ENCODE measurements around the gene GDPD3.
"Not testable (repeated sequence)": the region's sequence is repeated elsewhere in the genome, so short reads cannot be mapped to it uniquely, and the experiment has no call there.

GDPD3 gene

DNA sequence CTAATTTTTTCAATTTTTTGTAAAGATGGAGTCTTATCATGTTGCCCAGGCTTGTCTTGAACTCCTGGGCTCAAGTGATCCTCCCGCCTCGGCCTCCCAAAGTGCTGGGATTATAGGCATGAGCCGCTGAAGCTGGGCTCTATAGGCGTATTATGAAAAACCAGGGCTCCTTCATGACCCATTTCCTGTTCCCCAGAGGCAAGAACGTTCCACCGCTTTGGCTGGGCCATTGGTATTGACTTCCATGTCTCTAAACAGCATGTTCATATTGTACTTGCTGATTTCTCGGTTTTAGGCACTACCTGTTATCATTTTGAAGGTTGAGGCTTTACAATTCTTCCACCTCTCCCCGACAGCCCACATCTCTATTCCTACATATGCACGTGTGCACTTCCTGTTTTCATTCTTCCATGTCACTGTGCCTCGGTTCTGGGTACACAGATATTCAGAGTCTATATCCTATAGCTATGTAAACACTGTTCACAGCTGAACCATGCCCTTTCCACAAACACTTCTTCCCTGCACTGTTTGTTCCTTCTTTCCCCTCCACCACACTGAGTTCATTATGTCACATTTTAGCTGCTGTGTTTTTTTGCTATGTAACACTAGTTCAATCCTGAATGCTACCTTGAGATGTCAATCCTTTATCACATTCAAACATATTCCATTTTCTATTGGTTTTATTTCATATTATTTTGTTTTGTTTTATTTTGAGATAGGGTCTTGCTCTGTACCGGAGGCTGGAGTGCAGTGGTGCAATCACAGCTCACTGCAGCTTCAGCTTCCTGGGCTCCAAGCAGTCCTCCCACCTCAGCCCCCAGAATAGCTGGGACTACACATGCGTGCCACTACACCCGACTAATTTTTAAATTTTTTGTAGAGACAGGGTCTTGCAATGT is 26.5 kb upstream of the GDPD3 start:
- H3K27me3 Mint-ChIP-seq, result peaks cover 4% of the 10 kb centered on the region
- H3K9me3 Mint-ChIP-seq, result no peaks in the 10 kb centered on the region
- H3K4me1 Mint-ChIP-seq, result peaks cover 25% of the 10 kb centered on the region
- CTCF ChIA-PET, result interaction anchor here (1.2 to 2.3 kb wide), 5 partner anchors 25 to 270 kb away, joined by 3 to 8 read pairs (median 4); partner anchors contain the start of gene TBX6
- no peaks in the 10 kb centered on the region for H3K36me3 Mint-ChIP-seq
- H3K4me3 Mint-ChIP-seq, result no peak overlapping the region
- H3K27ac Mint-ChIP-seq, result peak overlapping the region; percentile 73
- peak; percentile 32 for DNase-seq

DNA sequence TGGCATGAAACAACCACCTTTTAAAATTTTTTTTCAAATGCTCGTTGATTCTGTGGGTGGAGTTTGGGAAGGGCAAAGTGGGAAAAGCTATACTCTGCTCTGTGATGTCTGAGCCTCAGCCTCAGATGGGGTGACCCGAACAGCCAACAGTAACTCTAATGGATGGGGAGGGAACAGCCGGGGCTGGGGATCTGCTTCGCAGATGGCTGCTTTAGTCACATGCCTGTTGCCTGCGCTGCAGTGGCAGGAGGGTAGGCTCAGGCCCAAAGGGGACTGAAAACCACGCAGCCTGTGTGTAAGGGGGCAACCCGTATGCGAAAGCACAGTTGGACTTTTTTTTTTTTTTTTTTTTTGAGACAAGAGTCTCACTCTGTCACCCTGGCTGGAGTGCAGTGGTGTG is 24.6 kb upstream of the GDPD3 start:
- H3K36me3 Mint-ChIP-seq, result no peaks in the 10 kb centered on the region
- CTCF ChIA-PET, result no interaction called here

DNA sequence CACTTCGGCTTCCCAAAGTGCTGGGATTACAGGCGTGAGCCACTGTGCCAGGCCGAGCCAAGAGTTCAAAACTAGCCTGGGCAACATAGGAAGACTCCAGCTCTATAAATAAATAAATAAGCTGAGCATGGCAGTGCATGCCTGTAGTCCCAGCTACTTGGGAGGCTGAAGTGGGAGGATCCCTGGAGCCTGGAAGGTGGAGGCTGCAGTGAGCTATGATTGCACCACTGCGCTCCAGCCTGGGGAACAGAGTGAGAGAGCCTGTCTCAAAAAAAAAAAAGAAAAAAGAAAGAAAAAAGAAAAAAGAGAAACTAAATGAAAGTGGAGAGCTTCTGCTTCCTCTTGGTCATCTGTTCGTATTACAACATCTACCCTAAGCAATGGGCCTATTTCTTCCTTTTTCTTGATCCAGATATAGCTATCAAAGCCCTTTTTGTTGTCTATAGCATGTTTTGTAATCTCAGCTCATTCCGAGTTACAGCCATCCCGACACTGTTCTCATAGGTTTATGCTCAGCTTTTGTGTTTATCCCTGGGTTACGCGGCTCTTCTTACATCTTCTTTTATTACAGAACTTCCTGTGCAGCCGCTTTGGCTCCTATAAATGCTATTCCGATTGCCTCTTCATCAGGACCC is 23.8 kb upstream of the GDPD3 start:
- Mint-ChIP-seq H3K36me3 (no peaks in the 10 kb centered on the region), H3K9me3 (peaks cover 1% of the 10 kb centered on the region), H3K27ac (no peak overlapping the region), H3K4me1 (peaks cover 19% of the 10 kb centered on the region), H3K4me3 (no peak overlapping the region), H3K27me3 (peaks cover 4% of the 10 kb centered on the region)
- CTCF ChIA-PET, result no interaction called here
- no peak for DNase-seq

More for the DNA sequence above, 24.6 kb upstream of the GDPD3 start:
- H3K27ac Mint-ChIP-seq, result no peak overlapping the region
- peaks cover 19% of the 10 kb centered on the region for H3K4me1 Mint-ChIP-seq
- no peak for DNase-seq
- no peak overlapping the region for H3K4me3 Mint-ChIP-seq
- peaks cover under 1% of the 10 kb centered on the region for H3K9me3 Mint-ChIP-seq
- peaks cover 4% of the 10 kb centered on the region for H3K27me3 Mint-ChIP-seq

DNA sequence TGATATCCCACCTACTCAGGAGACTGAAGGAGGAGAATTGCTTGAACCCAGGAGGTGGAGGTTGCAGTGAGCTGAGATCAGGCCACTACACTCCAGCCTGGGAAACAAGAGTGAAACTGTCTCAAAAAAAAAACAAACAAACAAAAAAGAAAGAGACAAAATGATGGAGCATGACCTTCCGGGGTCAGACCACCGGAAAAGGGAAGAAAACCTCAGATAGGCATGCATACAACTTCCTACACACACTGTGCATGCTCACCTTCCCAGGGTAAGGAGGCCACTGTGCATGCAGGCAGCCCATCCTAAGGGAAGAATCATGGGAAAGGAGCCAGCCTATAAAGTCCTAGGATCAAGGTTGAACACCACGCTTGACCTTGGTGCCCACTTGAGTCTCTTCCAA is 19.3 kb upstream of the GDPD3 start:
- Mint-ChIP-seq H3K4me1 (peaks cover 12% of the 10 kb centered on the region), H3K27me3 (peaks cover 7% of the 10 kb centered on the region), H3K36me3 (peaks cover 1% of the 10 kb centered on the region), H3K27ac (no peak overlapping the region), H3K9me3 (peaks cover 1% of the 10 kb centered on the region), H3K4me3 (no peak overlapping the region)
- CTCF ChIA-PET, result interaction anchor here (0.7 kb wide), 1 partner anchor 19 kb away, joined by 3 read pairs; no protein-coding TSS in a partner anchor
- DNase-seq, result no peak

DNA sequence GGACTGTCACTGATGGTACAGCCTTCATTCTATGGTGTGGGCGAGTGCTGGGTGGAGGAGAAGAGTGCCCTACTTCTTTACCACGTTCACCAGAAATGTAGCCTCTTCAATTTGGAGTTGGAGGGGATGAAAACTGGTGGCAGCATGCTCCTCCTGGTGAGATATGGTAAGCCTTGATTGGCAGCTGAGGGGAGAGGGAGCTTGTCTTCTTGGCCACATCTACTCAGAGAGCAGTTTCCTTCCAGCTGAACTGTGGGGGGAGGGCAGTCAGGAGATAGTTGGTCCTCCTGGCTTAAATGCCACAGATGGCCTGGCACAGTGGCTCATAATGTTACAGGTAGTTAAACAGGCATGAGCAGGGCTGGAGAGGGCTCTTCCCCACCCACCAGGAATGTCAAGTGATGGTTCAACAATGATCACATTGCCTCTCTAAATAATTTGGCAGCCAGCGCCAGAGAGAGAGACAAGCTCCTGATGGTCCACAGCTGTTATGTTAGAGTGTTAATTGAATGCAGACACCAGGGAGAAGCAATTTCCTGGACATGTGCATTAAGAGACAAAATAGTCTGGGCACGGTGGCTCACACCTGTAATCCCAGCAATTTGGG is 18.6 kb upstream of the GDPD3 start:
- H3K4me3 Mint-ChIP-seq, result no peak overlapping the region
- H3K9me3 Mint-ChIP-seq, result peaks cover 1% of the 10 kb centered on the region
- CTCF ChIA-PET, result no interaction called here
- peaks cover 7% of the 10 kb centered on the region for H3K27me3 Mint-ChIP-seq
- DNase-seq, result no peak
- peaks cover 1% of the 10 kb centered on the region for H3K36me3 Mint-ChIP-seq
- H3K4me1 Mint-ChIP-seq, result peaks cover 12% of the 10 kb centered on the region
- peak overlapping the region; percentile 58 for H3K27ac Mint-ChIP-seq

DNA sequence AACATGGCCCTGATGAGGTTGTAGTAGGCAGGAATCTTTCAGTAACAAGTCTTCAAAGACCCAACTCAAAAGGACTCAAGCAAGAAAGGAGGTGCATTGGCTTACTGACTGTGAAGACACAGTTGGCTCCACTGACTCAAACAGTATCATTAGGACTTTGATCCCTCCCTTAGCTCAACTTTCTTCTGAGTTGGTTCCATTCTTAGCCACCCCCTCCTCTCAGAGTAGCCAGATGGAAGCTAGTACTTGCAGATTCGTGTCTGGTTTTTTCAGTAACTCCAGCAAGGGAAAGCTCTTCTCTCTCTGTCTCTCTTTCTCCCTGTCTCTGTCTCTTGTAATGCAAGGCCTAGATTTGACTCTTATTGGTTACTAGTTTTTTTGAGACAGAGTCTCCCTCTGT is 14.7 kb upstream of the GDPD3 start:
- Mint-ChIP-seq H3K9me3 (peaks cover 1% of the 10 kb centered on the region), H3K27me3 (peaks cover 6% of the 10 kb centered on the region), H3K36me3 (peaks cover 1% of the 10 kb centered on the region), H3K4me1 (peaks cover 14% of the 10 kb centered on the region), H3K4me3 (no peak overlapping the region), H3K27ac (no peak overlapping the region)
- CTCF ChIA-PET, result interaction anchor here (1.6 kb wide), 1 partner anchor 15 kb away, joined by 4 read pairs; no protein-coding TSS in a partner anchor
- DNase-seq, result no peak

DNA sequence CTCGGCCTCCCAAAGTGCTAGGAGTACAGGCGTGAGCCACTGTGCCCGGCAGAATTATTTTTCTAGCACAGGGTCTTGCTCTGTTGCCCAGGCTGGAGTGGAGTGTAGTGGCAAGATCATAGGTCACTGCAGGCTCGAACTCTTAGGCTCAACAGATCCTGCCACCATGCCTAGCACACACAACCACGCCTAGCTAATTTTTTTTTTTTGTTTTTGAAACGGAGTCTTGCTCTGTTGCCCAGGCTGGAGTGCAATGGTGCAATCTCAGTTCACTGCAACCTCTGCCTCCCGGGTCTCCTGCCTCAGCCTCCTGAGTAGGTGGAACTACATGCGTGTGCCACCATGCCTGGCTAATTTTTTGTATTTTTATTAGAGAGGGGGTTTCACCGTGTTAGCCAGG is 12.4 kb upstream of the GDPD3 start:
- Mint-ChIP-seq H3K4me1 (peaks cover 24% of the 10 kb centered on the region), H3K36me3 (peaks cover 10% of the 10 kb centered on the region)
- H3K9me3 Mint-ChIP-seq, H3K27me3 Mint-ChIP-seq, DNase-seq, H3K27ac Mint-ChIP-seq, H3K4me3 Mint-ChIP-seq, CTCF ChIA-PET: not testable (repeated sequence)

DNA sequence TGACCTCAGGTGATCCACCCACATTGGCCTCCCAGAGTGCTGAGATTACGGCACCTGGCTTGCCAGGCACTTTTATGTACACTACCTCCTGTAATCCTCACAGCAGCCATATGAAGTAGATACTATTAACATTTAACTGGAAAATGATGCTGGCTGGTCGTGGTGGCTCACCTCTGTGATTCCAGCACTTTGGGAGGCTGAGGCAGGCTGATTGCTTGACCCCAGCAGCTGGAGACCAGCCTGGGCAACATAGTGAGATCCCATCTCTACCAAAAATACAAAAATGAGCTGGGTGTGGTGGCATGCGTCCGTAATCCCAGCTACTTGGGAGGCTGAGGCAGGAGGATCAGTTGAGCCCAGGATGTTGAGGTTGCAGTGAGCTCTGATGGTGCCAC is 11.6 kb upstream of the GDPD3 start:
- peaks cover 15% of the 10 kb centered on the region for H3K36me3 Mint-ChIP-seq
- no peak for DNase-seq
- H3K4me1 Mint-ChIP-seq, result peaks cover 28% of the 10 kb centered on the region
- H3K9me3 Mint-ChIP-seq, result no peaks in the 10 kb centered on the region
- H3K4me3 Mint-ChIP-seq, result no peak overlapping the region
- H3K27ac Mint-ChIP-seq, result no peak overlapping the region
- peaks cover 3% of the 10 kb centered on the region for H3K27me3 Mint-ChIP-seq
- CTCF ChIA-PET, result interaction anchor here (1.9 kb wide), 1 partner anchor 13 kb away, joined by 4 read pairs; no protein-coding TSS in a partner anchor

DNA sequence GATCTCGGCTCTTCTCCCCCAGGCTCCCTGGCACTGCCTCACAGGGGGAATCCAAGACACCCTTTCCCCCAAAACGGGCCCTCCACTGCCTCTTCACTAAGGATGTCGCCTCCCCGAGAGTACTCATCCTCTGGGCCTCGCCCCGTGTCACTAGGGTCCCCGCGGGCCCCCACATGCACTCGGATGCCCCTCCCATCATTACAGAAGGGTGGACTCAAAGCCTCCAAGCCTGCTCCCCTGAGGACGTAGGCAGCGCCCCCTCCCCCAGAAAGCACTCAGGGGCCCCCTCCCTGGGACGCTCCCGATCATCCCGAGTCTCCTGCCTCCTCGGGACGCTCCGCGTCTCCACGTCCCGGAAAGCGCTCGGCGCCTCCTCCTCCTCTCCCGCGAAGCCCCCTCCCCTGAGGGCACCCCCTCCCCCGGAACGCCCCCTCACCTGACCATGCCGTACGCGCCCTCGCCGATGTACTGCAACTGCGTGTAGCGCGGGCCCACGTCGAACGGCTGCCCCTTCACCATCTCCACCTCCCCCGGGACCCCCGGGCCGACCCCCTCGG is 9.3 kb upstream of the GDPD3 start:
- peaks cover 27% of the 10 kb centered on the region for H3K36me3 Mint-ChIP-seq
- H3K27me3 Mint-ChIP-seq, result peaks cover 3% of the 10 kb centered on the region
- H3K4me3 Mint-ChIP-seq, result peak overlapping the region; percentile 88
- CTCF ChIA-PET, result no interaction called here
- DNase-seq, result no peak
- peaks cover 36% of the 10 kb centered on the region for H3K4me1 Mint-ChIP-seq
- peak overlapping the region; percentile 85 for H3K27ac Mint-ChIP-seq
- no peaks in the 10 kb centered on the region for H3K9me3 Mint-ChIP-seq

DNA sequence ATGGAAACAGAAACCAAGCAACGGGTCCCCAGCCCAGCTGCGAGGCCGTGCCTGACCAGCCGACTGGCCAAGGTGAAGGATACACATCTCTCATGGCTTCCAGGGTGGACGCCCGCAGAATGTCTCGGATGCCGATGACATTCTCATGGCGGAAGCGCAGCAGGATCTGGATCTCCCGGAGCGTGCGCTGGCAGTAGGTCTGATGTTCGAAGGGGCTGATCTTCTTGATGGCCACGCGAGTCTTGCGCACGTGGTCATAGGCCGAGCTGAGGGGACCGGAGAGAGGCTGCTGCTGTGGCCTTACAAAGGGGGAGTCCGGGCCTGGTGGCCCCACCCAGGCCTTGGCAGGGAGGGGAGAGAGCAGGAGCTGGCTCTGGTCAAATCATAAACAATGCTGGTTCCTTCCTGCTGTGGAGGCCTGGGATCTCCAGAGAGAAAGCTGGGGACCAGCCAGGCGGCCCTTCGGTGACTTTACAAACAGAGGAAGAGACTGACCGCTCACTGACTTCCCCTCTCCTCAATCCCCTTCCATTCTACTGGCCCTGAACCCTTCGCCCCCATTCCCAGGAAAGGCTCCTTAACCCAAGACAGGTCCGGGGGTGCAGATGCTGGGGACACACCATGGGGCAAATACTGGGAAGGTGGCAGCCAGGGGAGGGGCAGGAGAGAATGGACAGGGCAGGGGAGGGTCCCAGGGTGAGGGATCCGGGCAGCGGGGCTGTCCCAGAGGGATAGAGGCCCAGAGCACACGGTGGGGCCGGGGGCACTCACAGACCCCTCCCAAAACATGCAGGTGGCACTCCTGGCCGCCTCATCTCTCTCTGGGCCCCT is 8.6 kb upstream of the GDPD3 start:
- Mint-ChIP-seq H3K4me1 (peaks cover 36% of the 10 kb centered on the region), H3K36me3 (peaks cover 29% of the 10 kb centered on the region)

DNA sequence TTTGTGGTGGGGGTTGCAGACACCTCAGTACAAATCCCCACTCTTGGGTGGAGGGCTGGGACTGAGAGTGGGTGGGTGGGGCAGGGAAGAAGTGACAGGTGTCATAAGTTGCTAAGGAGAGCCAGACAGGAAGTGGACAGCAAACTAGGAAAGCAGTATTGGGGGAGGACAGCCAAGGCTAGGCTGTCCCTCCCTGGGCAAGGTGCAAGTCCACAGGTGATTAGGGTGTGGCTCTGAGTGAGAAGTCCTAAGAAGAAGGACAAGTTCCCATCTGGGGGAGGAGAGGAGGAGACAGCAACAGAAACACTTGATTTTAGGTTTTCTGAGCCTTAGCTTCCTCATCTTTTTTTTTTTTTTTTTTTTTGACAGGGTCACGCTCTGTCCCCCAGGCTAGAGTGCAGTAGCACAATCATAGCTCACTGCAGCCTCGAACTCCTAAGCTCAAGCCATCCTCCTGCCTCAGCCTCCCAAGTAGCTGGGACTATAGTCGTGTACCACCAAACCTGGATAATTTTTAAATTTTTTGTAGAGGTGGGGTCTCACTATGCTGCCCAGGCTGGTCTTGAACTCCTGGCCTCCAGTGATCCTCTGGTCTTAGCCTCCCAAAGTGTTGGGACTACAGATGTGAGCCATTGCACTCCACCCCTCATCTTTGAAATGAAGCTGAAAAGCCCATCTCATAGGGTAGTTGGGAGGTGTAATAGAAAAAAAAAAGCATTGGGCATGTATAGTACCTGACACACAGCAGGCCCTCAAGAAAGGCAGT is 7.2 kb upstream of the GDPD3 start:
- Mint-ChIP-seq H3K4me1 (peaks cover 36% of the 10 kb centered on the region), H3K27me3 (no peaks in the 10 kb centered on the region), H3K27ac (peak overlapping the region; percentile 80), H3K9me3 (no peaks in the 10 kb centered on the region), H3K4me3 (no peak overlapping the region), H3K36me3 (peaks cover 29% of the 10 kb centered on the region)
- CTCF ChIA-PET, result interaction anchor here (2.2 kb wide), 1 partner anchor 9 kb away, joined by 13 read pairs; no protein-coding TSS in a partner anchor
- no peak for DNase-seq

More for the DNA sequence above, 8.6 kb upstream of the GDPD3 start:
- Mint-ChIP-seq H3K9me3 (no peaks in the 10 kb centered on the region), H3K4me3 (peak overlapping the region; percentile 88), H3K27me3 (peaks cover 3% of the 10 kb centered on the region), H3K27ac (peak overlapping the region; percentile 85)
- no peak for DNase-seq
- CTCF ChIA-PET, result interaction anchor here (0.7 to 2.2 kb wide), 2 partner anchors 10 to 29 kb away, joined by 3 to 13 read pairs; no protein-coding TSS in a partner anchor

DNA sequence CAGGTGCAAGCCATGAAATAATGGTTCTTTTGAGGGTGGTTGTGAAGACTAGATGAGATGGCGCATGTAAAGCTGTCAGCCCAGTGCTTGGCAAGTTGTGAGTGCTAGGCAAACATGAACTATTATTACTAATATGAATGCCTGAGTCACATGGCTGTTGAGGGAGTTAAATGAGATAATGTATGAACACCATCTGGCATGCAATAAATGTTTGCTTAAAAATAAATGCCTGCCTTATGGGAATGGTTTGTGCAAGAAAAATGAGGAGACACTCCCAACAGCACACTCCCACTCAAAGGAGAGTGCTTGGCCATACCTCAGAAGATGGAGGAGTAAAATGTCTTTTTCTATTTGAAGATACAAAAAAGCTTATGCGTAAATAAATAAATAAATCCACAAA is 6.1 kb upstream of the GDPD3 start:
- no peak for DNase-seq
- Mint-ChIP-seq H3K4me3 (no peak overlapping the region), H3K9me3 (no peaks in the 10 kb centered on the region), H3K4me1 (peaks cover 47% of the 10 kb centered on the region), H3K27ac (no peak overlapping the region), H3K27me3 (no peaks in the 10 kb centered on the region), H3K36me3 (peaks cover 29% of the 10 kb centered on the region)
- CTCF ChIA-PET, result no interaction called here

DNA sequence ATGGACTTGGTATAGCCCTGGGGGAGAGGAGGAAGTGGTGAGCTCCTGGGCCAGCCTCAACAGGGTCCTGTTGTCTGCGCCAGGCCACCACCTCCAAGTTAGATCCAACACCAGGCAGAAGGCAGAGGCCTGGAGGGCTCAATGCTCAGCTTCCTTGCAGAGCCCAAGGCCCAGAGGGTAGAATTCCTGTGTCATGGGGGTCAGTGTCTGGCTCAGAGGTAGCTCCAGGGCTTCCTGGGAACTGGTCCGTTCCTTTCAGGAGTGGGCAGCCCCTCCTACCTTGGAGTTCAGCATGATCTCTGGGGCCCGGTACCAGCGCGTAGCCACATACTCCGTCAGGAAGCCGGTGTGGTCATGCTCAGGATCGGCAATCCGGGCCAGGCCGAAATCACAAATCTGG is 4.4 kb upstream of the GDPD3 start:
- CTCF ChIA-PET, result no interaction called here

More for the DNA sequence above, 4.4 kb upstream of the GDPD3 start:
- Mint-ChIP-seq H3K9me3 (no peaks in the 10 kb centered on the region), H3K27me3 (no peaks in the 10 kb centered on the region), H3K36me3 (peaks cover 33% of the 10 kb centered on the region), H3K27ac (no peak overlapping the region), H3K4me3 (no peak overlapping the region), H3K4me1 (peaks cover 53% of the 10 kb centered on the region)
- no peak for DNase-seq

Measured in activated naive CD4-positive, alpha-beta T cell treated with anti-CD3 and anti-CD28 coated beads, Interleukin-2, amount 10 ng/mL, durations not matched to agents 7 days and 5 days (primary cell).